NCI-H1930 (cell line): Measurements from ENCODE around the gene HNF1B.

Source experiments
- DNase-seq, 2 experiments: peaks; one replicate each; lab custom pipeline; 2025; lab: John Stamatoyannopoulos, UW

HNF1B gene

DNA sequence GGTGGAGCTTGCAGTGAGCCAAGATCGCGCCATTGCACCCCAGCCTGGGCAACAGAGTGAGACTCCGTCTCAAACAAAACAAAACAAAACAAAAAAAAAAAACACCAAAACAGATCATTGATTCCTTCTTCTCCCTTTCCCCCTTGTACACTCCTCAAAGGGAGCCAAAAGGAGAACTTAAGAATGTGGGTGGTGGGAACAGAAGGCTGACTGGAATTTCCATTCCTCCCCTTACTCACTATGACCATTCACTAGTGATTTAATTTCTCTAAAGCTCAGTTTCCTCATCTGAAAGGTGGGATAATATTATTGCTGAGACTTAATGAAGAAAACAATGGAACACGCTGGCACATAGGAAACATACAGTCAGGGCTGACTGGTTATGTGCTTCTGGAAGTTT lies 17.1 kb upstream of the HNF1B start:
- DNase-seq: no peak

DNA sequence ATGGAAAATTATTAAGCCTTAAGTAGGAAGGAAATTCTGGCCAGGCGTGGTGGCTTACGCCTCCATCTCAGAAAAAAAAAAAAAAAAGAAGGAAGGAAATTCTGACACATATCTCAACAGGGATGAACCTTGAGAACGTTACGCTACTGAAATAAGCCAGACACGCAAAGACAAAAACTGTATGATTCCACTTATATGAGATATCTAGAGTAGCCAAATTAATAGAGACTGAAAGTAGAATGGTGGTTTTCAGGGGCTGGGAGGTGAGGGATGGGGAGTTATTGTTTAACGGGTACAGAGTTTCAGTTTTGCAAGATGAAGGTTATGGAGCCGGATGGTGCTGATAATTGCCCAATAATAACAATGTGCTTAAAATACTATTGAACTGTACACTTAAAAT lies 16.2 kb upstream of the HNF1B start:
- no peak for DNase-seq

DNA sequence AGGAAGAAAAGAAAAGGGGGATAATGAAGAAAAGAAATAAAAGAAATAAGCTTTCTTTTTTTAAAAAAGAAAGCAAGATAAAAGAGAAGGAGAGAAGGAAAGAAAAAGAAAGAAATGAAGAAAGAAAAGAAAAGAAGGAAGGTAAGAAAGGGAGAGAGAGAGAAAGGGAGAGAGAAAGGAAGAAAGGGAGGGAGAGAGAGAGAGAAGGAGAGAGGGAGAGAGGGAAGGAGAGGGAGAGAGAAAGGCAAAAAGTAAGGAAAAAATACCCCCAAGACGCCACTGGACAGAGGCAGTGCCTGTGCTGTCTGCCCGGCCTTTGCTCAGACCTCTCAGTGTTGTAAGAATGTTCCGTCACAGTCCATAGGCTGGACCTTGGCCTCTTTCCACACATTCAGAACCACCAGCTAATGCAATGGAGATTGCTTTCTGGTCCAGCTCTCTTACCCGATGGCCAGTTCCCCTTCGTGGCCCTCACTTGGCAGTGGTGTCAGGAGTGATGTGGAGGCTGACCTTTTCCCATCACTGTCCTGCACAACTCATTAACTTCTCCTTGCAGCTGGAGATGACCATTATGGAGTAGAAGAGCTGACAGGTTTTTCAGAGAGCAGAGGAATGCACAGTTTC lies 14.3 kb upstream of the HNF1B start:
- no peak for DNase-seq

DNA sequence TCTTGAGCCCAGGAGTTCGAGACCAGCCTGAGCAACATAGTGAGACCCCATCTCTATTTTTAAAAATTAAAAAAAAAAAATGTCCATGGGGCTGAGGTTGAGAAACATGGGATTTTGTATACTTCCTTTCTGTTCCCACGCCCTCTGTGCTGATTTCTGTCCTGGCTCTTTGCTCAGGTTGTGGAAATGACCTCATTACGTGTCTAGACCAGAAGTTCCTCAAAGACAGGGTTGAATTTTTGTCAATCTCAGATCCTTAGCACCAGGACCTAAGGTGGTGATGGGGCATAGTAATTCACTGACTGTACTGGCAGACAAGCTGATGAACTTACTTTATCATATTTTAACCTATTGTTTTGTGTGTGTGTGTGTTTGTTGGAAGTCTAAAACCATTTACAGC lies 11.2 kb upstream of the HNF1B start:
- no peak for DNase-seq

DNA sequence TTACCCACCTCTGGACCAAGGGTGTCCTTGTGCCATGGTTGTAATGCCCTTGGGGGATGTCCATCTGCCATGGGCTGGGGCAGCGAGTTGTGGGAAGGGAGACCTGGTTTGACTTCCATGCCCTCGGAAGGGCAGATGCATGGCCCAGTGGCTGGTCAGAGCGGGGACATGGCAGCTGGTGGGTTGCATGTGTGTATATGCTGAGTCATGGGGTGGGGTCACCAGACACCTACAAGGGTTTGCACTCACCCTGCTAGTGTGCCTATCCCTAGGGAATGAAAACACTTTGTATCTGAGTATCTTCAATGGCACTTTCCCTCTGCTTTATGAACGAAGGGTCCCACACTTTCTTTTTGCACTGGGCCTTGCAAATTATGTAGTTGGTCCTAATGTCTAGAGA lies 10.6 kb upstream of the HNF1B start:
- no peak for DNase-seq

DNA sequence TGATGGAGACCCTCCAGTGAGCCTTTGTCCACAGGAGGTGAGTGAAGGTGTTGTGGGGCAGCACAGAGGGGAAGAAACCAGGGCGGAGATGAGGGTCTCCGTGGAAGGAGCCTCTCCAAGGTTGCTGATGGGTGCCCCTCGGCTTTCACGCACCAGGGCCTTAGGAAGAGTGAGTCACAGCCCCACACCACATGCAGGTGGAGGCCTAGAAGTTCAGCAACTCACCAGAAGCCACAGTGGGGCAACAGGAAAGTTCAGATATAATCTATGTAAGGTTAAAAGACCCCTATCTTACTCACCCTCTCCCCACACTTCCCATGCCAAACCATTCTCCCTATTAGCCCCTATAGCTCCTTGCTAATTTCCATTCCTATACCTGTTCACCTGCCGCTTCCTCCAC lies 9.5 kb upstream of the HNF1B start:
- DNase-seq: no peak

DNA sequence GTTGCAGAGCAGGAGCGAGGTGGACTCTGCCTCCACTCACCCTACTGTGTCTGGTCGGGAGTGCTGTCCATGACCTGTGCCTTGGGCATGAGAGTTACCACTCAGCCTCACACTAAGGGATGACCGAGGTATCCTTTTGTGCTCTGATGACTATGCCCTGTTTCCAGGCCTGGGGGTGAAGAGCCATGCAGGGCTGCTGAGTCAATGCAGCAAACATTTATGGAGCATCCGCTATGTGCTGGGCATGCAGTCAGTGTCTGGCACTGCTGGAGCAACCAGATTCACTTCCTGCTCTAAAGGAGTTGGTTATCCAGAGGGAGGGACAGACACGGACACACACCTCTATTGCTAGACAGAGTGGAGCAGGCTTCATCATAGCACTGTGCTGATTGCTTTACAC lies 7.6 kb upstream of the HNF1B start:
- no peak for DNase-seq

DNA sequence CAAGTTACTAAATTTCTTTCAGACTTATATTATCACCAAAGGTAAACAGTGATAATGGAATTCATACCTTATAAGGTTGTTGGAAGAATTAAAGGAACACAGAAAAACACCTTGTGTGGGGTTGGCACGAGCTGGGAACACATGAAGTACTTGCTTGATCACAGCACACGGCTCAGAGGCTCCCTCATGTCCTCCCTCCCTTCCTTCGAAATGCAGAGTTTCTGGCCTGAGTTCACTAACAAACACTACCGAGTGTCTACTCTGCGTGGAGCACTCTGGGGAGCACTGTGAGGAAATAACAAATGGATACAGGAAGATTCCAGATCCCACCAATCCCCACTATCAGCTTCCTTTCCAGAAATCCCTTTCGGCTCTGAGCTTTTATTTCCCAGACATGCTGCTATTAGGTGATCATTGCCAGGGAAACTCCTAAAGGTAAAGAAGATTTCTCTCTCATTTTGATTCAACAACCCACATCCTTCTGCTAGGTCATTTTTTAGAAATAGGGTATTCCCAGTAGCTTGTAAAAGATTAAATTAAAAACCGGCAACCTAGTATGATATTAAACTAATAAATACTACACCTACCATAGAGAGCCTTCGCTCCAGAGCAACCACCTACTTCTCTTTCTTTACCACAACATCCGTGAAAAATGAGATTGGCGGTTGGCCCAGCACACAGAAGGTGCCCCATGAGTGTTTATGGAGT lies 6.1 kb upstream of the HNF1B start:
- DNase-seq: no peak

DNA sequence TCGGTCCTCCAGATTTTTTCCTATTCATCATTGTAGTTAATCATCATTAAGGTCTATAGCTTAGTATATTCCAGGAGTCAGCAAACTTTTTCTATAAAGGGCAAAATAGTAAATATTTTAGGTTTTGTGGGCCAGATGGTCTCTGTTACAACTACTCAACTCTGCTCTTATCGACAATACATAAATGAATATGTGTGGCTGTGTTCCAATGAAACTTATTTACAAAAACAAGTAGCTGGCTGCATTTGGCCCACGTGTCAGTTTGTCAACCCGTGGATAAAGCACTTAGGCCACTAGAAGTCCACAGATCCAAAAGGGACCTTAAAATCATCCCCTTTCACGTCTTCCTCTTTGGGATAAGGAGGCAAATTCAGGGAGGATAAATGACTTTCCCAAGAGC lies 5.4 kb upstream of the HNF1B start:
- no peak for DNase-seq

DNA sequence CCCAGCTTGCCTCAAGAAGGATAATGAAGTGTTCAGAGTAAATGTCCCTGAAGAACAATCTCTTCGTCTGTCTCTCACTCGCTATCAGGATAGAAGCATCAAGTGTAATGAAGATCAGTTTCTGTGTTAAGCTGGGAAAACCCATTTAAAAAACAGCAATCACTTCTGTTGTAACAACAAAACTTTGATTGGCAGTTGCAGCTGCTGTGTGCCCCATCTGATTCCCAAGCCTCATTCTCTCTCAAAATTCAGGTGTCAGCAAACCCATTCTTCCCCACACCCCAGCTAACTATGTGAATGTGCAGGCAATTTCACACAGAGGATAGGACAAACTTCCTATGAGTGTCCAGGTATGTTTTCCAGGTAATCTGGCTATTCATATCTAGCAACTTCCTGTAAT lies 2.4 kb upstream of the HNF1B start:
- DNase-seq: no peak

DNA sequence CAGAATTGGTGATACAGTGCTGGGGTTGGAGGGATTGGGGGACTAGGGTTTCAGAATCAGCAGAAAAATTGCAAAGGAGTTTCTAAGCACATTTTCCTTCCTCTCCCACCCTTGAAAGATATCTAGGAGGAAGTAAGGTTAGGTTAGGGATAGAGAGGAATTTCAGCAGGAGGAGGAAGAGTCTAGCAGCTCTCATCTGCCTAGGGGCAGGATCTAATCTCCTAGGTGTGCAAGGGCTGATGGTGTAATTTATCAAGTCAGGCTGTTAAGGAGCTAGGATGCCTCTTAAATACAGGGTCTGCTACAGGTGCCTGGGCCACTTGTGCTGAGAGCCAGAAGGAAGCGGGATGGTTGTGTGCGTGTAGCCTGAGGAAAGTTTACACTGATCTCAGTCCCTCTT lies 1.8 kb upstream of the HNF1B start:
- DNase-seq: no peak

DNA sequence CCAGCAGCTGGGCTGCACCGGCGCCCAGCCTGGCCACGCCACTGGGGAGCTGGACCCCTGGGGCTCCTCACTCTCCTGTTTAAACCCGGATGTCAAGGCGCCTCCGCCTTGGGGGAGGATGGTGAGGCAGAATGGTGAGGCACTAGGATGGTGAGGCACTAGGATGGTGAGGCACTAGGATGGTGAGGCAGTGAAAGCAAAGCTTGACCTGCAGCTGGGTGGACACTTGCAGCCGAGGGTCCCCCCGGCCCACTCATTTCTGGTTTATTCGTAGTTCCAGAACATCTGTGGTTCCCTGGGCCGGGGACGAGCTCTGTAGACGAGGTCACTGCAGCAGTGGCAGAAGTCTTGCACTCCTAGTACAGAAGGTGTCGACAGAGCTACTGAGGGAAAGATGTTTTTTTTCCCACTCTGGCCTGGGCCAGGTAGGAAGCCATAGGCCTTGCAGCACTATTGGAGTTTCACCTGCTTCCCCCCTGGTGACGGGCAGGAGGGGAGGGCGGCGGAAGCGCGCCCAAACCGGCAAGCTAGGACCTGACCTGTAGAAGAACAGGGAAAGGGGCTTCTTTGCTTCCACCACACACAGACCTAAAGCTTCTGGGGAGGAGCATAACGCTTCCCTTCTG lies 1.1 kb upstream of the HNF1B start:
- DNase-seq: no peak

DNA sequence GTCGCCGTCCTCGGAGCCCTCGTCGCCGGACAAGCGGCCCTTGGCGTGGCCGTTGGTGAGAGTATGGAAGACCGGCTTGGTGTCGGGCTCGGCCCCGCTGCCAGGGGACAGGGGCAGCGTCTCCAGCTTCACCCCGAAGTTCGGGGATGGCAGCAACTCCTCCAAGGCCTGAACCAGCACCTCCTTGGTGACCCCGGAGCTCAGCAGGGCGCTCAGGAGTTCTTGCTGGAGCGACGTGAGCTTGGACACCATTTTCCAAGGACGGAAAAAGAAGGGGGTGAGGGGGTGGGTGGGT lies 279 bp downstream of the HNF1B start:
- DNase-seq: no peak

DNA sequence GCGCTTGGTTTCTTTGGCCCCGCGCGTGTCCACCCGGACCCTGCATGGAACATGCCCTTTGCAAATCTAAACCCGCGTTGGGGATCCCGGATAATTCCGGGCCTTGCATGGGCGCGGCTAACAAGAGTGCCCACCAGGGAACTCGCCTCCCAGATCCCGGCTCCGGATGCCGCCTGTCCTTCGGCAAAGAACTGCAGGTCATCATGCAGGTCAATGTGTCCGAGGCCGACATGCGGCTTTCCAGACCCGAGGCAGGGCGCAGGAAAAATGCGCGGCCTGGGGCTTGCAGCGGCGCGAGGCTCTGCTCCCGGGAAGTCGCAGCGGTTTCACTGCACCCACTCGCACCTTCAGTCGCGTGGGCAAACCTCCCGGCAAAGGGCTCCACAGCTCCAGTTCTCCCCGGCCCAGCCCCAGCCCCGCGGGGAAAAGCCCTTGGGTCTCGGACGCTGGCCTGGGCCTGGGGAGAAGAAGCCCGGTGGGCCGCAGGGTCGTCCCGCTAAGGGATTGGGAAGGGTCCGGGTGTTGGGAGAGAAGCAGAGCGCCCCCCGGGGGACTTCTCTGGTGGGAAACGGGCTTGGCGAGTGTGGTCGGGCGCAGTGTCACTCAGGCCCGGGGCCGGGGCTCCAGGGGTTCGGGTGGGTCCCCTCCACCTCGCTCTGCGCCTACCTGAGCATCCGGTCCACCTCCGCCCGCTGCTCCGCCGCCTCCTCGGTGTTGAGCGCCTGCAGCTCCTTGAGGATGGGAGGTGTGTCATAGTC lies 805 bp downstream of the HNF1B start:
- DNase-seq: no peak

DNA sequence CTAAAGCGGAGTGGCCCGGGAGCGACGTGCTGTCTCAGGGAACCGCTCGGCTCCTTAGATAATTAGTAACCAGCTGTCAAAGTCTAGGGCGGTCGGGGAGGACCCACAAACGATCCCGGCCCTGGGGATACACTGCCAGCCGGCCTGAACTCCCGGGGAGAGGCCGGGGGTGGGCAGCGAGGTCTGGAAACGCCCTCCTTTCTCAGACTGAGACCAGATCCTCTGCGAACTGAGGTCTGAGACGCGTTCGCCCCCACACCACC lies 1.3 kb downstream of the HNF1B start:
- DNase-seq: no peak

DNA sequence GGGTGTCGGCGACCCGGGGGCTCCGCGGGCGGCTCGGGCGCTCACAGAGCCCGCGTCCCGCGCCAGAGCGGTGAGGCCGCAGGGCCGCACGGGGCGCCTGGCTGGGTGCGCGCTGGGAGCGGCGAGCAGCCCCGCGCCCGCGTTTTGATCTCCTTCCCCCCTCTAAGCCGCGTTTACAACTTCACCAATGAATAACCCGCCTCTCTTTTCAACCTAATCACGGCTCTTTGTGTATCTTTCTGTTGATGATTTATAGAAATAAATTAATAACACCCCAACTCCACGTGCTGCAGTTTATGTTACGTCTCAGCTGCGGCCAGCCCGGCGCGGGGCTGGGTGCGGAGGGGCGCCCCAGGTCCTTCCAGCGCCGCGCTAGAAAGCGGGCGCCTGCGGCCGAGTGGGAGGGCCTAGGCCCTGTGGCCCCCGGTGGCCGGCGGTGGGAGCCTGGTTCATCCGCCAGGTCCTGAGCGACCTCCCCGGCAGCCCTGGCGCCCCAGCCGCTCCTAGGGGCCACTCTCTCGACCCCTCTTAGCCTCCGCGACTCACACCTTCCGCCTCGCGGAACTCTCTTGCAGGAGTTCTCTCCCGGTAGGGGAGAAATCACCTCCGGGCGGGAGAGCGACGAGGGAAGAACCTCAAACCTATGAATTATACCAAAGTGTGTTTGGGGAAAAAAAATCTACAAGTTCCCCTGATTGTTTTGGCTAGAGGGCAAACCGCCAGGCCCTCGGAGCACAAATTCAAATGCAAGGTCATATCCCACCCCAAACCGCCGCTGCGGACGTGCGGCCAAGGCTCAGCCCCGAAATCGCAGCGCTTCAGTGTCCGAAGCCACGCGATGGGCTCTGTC lies 1.9 kb downstream of the HNF1B start:
- no peak for DNase-seq

DNA sequence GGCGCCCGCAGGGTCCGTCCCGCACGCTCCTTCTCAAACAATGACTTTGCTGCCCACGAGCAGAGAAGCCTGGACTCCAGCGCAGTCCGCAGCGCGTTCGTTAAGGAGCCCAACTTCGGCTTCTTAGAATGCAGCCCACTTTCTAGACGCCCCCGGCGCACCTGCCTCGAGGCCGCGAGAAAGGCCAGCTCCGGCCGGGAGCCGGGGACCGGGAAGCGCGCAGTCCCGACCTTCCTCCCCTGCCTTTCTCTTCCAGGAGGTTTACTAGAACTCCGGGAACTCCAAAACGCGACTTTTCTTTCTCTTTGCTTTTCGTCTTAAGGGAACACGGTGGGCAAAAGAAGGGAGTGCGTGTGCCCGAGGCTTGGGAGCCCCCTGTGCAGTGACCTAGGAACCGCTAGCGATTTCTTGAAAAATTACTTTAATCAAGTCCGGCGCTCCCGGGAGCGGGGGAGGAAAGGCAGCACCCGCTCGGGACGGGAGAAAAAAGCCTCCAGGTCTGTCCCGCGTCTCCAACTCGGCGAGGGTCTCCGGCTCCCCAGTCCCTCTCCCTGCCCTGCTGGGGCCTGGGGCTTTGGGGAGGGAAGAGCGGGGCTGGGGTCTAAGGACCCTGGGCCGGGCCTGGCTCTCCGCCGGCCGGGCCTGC lies 2.6 kb downstream of the HNF1B start:
- no peak for DNase-seq

DNA sequence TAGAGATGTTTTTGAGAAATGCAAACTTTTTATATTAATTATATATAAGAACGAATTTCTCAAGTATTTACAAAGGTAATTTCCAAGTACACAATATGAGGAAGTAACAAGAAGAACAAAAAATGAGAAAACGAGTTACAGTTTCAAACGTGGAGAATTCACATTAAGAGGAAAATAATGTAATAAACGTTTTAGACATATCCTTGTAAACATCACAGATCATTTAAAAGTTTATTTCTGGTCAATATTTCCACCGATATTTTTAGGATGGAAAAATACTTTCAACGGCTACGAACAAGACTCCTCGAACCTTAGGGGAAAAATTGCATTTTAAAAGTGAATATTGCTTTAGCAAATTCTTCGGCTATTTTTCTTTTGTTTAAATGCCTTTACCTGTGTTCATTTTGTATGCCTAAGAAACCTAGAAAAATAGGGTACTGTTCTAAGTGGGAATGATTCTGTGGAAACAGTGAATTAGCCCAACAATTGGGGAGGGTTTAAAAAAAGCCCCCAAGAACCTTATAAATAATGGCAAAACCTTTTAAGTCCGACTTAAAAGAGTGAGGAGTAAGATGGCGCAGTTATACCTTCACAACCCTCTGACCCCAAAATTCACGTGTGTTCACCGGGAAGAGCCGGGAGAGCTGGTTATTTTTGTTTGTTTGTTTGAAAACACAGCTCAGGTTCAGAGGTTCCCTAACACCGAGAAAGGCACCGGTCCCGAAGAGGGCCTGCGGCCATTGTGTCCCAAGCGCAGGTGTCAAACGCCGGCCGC lies 3.3 kb downstream of the HNF1B start:
- no peak for DNase-seq

DNA sequence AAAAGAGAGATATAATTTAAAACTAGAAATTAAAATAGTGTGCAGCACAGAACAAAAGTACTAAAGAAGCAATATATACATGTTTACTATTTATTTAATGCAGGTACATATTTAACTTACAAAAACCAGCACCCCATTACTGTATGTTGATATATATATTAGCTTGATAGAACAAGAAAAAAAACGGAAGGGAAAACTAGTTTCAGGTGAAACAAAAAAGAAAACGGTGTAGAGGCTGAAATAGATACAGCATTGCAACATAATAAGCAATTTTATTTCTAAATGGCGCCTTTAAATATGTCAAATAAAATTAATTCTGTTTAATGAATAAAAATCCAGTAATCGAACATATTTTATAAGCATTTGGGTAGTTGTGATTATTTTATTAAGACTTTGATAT lies 3.9 kb downstream of the HNF1B start:
- DNase-seq: no peak

DNA sequence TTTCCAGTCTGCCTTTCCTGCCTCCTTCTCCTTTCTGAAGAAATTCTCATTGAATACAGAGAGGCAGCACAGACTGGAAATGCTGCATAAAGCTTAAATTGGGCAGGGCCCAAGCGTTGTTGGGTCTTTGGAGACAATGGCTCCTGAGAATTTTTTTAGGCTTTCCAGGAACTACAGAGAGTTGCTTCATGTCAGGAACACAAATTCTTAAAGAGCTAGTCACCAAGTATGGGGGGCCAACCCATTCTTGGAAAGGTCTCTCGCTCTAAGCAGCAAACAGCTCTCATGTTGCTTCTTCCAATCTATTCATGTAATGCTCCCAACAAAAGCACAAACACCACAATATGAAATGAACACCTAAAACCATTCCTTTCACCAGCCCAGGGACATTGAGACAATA lies 6.9 kb downstream of the HNF1B start:
- no peak for DNase-seq

DNA sequence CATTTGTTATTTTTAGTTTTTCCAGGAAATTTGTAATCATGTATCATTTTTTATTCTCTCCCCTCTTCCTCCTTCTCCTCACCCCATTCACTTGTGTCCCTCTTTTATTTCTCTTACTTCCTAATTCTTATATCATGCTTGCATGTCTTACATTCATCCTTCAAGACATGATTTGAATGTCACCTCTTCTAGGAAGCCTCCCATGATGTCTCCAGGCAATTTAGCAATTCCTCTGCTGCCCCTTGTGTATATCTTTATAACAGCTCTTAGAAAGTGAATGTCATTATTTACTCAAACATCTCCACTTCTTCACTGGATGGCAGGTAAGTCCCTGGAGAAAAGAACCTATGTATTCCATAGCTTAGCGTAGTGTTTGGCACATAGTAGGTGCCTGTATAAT lies 7.8 kb downstream of the HNF1B start:
- DNase-seq: no peak
